ENCODE results near the gene STON1. TPM values are rescaled to one million over a fixed set of nuclear protein-coding genes. Genes with fewer than 3 reads are reported as not detected.

Gene STON1
- total RNA-seq, 1 experiment from 2014 or later: 1.5 TPM

DNA sequence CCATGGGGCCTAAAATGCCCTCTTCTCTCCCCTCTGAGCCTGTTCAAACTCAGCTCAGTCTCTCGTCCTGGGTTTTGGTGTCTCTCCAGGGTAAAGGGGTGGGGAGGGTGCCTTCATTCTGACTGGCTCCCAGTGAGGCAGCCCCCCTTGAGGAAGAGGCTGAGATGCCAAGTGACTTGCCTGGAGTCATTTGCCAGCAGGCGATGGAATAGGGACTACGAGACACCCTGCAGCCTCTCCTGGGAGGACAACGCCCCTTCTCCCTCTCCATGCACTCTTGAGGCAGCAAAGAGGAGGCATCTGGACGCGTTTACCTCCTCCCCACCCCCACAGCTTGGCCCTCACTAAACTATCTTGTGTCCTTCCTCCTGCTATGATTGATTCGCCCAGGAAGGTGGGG is 760 bp upstream of the STON1 start:
- no peak overlapping the region for H3K4me3 ChIP-seq (ENCODE audit: low read depth, low read length)
- TF ChIP-seq, protein P1, sequence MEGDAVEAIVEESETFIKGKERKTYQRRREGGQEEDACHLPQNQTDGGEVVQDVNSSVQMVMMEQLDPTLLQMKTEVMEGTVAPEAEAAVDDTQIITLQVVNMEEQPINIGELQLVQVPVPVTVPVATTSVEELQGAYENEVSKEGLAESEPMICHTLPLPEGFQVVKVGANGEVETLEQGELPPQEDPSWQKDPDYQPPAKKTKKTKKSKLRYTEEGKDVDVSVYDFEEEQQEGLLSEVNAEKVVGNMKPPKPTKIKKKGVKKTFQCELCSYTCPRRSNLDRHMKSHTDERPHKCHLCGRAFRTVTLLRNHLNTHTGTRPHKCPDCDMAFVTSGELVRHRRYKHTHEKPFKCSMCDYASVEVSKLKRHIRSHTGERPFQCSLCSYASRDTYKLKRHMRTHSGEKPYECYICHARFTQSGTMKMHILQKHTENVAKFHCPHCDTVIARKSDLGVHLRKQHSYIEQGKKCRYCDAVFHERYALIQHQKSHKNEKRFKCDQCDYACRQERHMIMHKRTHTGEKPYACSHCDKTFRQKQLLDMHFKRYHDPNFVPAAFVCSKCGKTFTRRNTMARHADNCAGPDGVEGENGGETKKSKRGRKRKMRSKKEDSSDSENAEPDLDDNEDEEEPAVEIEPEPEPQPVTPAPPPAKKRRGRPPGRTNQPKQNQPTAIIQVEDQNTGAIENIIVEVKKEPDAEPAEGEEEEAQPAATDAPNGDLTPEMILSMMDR (IDR thresholded peaks at IDR 0.05; ENCODE audit: insufficient read depth in 1 of 2, low read depth in 1 of 2, low read length in 1 of 2, severe bottlenecking in 1 of 2, unreplicated experiment in 1 of 2): no peak
- ChIA-PET CTCF (no interaction called here), POLR2A (no interaction called here)
- no peaks in the 10 kb centered on the region for H3K9me3 ChIP-seq
- H3K4me1 ChIP-seq: no peaks in the 10 kb centered on the region
- H3K27ac Mint-ChIP-seq (ENCODE audit: unreplicated experiment): no peak overlapping the region
- H3K4me3 Mint-ChIP-seq (ENCODE audit: unreplicated experiment): peak overlapping the region; percentile 82
- no peaks in the 10 kb centered on the region for H3K27me3 Mint-ChIP-seq (ENCODE audit: insufficient read depth, unreplicated experiment)
- BruUV-seq (replicated peaks): no TSS peak
- H3K27me3 ChIP-seq (replicated peaks; ENCODE audit: control insufficient read depth, insufficient read depth, low read length): no peaks in the 10 kb centered on the region
- no peak for DNase-seq
- H3K4me1 Mint-ChIP-seq (ENCODE audit: low read depth, unreplicated experiment): peaks cover 7% of the 10 kb centered on the region
- no peaks in the 10 kb centered on the region for H3K36me3 ChIP-seq (ENCODE audit: control insufficient read depth, insufficient read depth, low read length)
- intact Hi-C loops (cut with micrococcal nuclease; ENCODE audit: unreplicated experiment): no loop called here
- peaks cover 23% of the 10 kb centered on the region for H3K36me3 Mint-ChIP-seq (ENCODE audit: insufficient read depth, unreplicated experiment)
- H3K9me3 Mint-ChIP-seq (ENCODE audit: unreplicated experiment): no peaks in the 10 kb centered on the region

DNA sequence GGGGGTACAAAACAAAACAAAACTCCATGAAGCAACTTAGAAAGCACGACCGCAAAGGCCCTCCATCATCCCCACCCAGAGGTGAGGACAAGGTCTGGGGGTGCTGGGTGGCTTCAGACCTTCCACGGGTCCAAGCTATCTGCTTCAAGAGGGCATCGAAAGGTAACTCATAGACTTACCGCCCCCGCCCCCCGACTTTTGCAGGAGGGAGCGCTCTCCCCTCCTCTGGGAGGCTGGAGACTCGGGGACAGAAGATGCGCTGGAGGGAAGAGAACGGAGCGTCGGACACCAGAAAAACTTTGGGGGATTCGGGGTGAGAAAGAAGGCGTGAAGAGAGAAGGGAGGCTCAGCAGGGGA is 300 bp upstream of the STON1 start:
- H3K4me1 Mint-ChIP-seq (ENCODE audit: low read depth, unreplicated experiment): peaks cover 7% of the 10 kb centered on the region
- H3K27ac Mint-ChIP-seq (ENCODE audit: unreplicated experiment): no peak overlapping the region
- intact Hi-C loops (cut with micrococcal nuclease; ENCODE audit: unreplicated experiment): loop anchor here (2.0 kb wide), 1 partner anchor 59 kb away; no protein-coding TSS in a partner anchor
- Histone ChIP-seq H3K4me1 (no peaks in the 10 kb centered on the region), H3K4me3 (ENCODE audit: low read depth, low read length) (peak overlapping the region; percentile 61), H3K9me3 (no peaks in the 10 kb centered on the region), H3K27me3 (replicated peaks; ENCODE audit: control insufficient read depth, insufficient read depth, low read length) (no peaks in the 10 kb centered on the region), H3K36me3 (ENCODE audit: control insufficient read depth, insufficient read depth, low read length) (no peaks in the 10 kb centered on the region)
- H3K4me3 Mint-ChIP-seq (ENCODE audit: unreplicated experiment): peak overlapping the region; percentile 82
- no peaks in the 10 kb centered on the region for H3K9me3 Mint-ChIP-seq (ENCODE audit: unreplicated experiment)
- H3K36me3 Mint-ChIP-seq (ENCODE audit: insufficient read depth, unreplicated experiment): peaks cover 22% of the 10 kb centered on the region
- CTCF ChIA-PET: no interaction called here
- DNase-seq: peak in 1 of 2 experiments; percentile 5
- H3K27me3 Mint-ChIP-seq (ENCODE audit: insufficient read depth, unreplicated experiment): no peaks in the 10 kb centered on the region
- TF ChIP-seq, protein P1 (IDR thresholded peaks at IDR 0.05; ENCODE audit: insufficient read depth in 1 of 2, low read depth in 1 of 2, low read length in 1 of 2, severe bottlenecking in 1 of 2, unreplicated experiment in 1 of 2): no peak
- BruUV-seq (replicated peaks): no TSS peak
- POLR2A ChIA-PET: no interaction called here

DNA sequence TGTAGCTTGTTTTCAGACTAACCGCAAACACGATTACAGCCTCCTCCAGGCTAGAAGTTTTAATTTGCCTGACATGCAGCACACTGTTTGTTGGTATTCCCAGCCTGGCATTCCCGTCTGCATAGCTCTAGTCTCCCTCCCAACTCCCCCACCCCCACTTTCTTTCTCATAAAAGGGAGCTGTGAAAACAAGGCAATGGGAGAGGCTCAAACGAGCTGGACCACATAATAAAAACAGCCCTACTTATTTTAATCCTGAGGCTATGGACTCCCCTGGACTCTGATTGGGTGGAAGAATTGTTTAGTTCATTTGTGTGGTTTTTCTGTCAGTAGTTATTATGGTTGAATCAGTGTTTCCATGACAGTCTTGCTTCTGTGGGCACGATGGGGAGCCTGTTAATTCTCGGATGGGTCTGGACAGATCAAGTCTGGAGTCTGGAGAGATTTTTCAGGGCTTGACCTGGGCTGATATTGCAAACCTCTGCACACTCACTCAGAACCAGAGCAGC is 1.2 kb downstream of the STON1 start:
- peak in 1 of 2 experiments; percentile 6 for DNase-seq
- CTCF ChIA-PET: no interaction called here
- H3K27me3 ChIP-seq (replicated peaks; ENCODE audit: control insufficient read depth, insufficient read depth, low read length): no peaks in the 10 kb centered on the region
- intact Hi-C loops (cut with micrococcal nuclease; ENCODE audit: unreplicated experiment): loop anchor here (2.0 kb wide), 1 partner anchor 58 kb away; no protein-coding TSS in a partner anchor
- Mint-ChIP-seq H3K27me3 (ENCODE audit: insufficient read depth, unreplicated experiment) (no peaks in the 10 kb centered on the region), H3K9me3 (ENCODE audit: unreplicated experiment) (no peaks in the 10 kb centered on the region), H3K4me3 (ENCODE audit: unreplicated experiment) (peak overlapping the region; percentile 82), H3K36me3 (ENCODE audit: insufficient read depth, unreplicated experiment) (peaks cover 17% of the 10 kb centered on the region), H3K27ac (ENCODE audit: unreplicated experiment) (no peak overlapping the region), H3K4me1 (ENCODE audit: low read depth, unreplicated experiment) (peaks cover 7% of the 10 kb centered on the region)
- no peak overlapping the region for H3K4me3 ChIP-seq (ENCODE audit: low read depth, low read length)
- no peaks in the 10 kb centered on the region for H3K4me1 ChIP-seq
- H3K36me3 ChIP-seq (ENCODE audit: control insufficient read depth, insufficient read depth, low read length): no peaks in the 10 kb centered on the region
- POLR2A ChIA-PET: interaction anchor here (0.6 kb wide), 1 partner anchor 602 kb away, joined by 6 read pairs; no protein-coding TSS in a partner anchor
- no TSS peak for BruUV-seq (replicated peaks)
- no peaks in the 10 kb centered on the region for H3K9me3 ChIP-seq
- TF ChIP-seq, protein P1 (IDR thresholded peaks at IDR 0.05; ENCODE audit: insufficient read depth in 1 of 2, low read depth in 1 of 2, low read length in 1 of 2, severe bottlenecking in 1 of 2, unreplicated experiment in 1 of 2): no peak

Measured in Caco-2 (cell line).